Cardiac muscle cell (in vitro differentiated cells and primary cell): Measurements from ENCODE around the gene IL12RB1. TPM values are rescaled to one million over a fixed set of nuclear protein-coding genes. Genes with fewer than 3 reads are reported as not detected.
"Not testable (repeated sequence)": the region's sequence is repeated elsewhere in the genome, so short reads cannot be mapped to it uniquely, and the experiment has no call there.

Experiments
- DNase-seq, 2 donors: peaks; one replicate each; pipeline versions ENCODE4 v3.0.0 to v3.0.0-alpha.2; 2010 to 2017; ENCODE audit warnings: low read depth in 1 of 2, low spot score in 1 of 2
- H3K27ac ChIP-seq: fragments of 200-600 bp; sonication (generic); 2 replicates; pipeline ENCODE4 v1.5.1; 2016
- H3K27me3 ChIP-seq: fragments of 200-600 bp; sonication (generic); 2 replicates; pipeline ENCODE4 v1.6.0; 2016; ENCODE audit warnings: control low read depth
- H3K36me3 ChIP-seq: fragments of 200-600 bp; sonication (generic); 2 replicates; pipeline ENCODE4 v1.5.1; 2016; ENCODE audit warnings: control low read depth
- H3K4me1 ChIP-seq: fragments of 200-600 bp; sonication (generic); 2 replicates; pipeline ENCODE4 v1.8.1; 2017; ENCODE audit warnings: low read depth, mild to moderate bottlenecking, mixed run types
- H3K4me3 ChIP-seq: fragments of 200-600 bp; sonication (generic); 2 replicates; pipeline ENCODE4 v1.5.1; 2016; ENCODE audit warnings: mild to moderate bottlenecking
- H3K9me3 ChIP-seq: fragments of 200-600 bp; sonication (generic); 2 replicates; pipeline ENCODE4 v1.5.1; 2017; ENCODE audit warnings: low read depth, mild to moderate bottlenecking, control low read depth
- polyA plus RNA-seq: library from polyadenylated mRNA; unstranded; fragments of >200 nt; fragmentation: Nextera tagmentation; extraction: Ambion mirVana; gene quantifications from 2 replicates; pipeline ENCODE4 v1.2.1, GENCODE V29; 2016
- total RNA-seq: library from RNA; depleted of rRNA; stranded (reverse); fragments of >200 nt; gene quantifications from 2 replicates; pipeline ENCODE4 v1.2.3, GENCODE V29; 2016
- TF ChIP-seq, protein P1 (sequence below): IDR thresholded peaks from 2 replicates; pipeline ENCODE4 v1.5.1; 2012; ENCODE audit warnings: low read depth, mild to moderate bottlenecking, low read length

Gene IL12RB1
- total and polyA plus RNA-seq, 2 experiments from 2014 or later, result not detected

DNA sequence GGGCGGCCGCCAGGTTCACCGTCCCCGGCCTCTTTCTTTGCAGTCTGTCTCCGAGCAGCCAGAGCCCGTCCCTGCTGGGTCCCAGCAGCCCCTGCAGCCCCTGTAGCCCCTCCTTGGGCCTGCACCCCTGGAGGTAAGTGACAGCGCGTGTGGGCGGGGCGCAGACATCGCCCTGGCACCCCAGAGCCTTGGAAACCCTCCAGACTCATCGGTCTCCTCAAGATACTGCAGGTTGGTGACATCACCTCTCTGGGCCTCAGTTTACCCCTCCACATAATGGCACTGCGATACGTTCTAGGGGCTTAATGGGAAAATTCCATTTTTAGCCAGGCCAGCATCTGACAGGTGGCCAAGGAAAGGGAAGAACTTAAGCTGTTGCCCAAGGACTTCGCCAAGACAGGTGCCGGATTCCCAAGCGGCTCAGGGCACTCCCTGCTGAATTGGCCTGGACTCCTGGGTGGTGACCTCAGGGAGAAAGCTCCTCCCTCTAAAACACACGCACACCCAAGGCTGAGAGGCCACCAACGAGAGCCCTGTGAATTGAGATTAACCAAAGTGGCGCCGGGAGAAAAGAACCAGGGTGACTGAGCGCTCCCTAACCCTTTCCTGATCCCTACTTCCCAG, 24.0 kb upstream of the IL12RB1 start:
- H3K27ac ChIP-seq, result no peak overlapping the region

DNA sequence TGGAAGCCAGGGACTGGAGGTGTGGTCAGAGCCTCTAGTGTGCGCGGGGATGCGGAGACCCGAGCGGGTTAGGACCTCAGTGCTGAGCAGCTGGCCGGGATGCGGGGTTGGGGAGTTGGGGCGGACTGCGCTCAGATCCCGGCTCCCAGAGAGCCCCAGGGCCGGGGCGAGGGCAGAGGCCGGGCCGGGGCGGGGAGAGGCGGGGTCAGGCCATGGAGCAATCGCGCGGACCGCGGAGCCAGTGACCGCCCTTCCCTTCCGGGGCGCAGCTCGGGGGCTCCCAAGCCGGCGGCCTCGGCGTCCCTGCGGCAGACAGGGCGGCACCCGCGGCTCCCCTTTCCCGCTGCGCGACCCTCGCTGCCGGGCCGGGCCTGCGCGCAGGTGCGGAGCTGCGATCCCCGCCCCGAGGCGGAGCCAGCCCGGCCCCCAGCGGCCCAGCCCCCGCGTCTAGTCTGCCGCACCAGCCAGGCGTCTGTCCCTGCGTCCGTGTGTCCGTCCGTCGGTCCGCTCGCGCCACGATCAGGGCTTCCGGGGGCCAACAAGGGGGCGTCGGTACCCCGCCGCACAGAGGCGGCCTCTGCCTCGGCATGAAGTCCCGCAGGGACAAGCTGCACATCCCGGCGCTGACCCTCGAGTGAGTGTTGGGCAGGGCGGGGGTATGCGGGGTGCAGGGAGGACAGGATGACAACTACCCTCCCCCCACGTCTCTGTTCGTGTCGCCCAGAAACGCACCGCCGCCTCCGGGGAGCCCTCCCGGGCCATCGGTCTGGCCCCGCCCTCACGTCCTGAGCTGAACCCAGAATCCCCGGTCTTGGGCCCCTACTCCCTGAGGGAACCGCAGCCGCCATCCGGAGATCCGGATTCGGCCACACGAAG, 23.2 kb upstream of the IL12RB1 start:
- TF ChIP-seq, protein P1, sequence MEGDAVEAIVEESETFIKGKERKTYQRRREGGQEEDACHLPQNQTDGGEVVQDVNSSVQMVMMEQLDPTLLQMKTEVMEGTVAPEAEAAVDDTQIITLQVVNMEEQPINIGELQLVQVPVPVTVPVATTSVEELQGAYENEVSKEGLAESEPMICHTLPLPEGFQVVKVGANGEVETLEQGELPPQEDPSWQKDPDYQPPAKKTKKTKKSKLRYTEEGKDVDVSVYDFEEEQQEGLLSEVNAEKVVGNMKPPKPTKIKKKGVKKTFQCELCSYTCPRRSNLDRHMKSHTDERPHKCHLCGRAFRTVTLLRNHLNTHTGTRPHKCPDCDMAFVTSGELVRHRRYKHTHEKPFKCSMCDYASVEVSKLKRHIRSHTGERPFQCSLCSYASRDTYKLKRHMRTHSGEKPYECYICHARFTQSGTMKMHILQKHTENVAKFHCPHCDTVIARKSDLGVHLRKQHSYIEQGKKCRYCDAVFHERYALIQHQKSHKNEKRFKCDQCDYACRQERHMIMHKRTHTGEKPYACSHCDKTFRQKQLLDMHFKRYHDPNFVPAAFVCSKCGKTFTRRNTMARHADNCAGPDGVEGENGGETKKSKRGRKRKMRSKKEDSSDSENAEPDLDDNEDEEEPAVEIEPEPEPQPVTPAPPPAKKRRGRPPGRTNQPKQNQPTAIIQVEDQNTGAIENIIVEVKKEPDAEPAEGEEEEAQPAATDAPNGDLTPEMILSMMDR, result no peak
- Histone ChIP-seq H3K4me1 (no peaks in the 10 kb centered on the region), H3K4me3 (peak overlapping the region; percentile 75), H3K36me3 (no peaks in the 10 kb centered on the region), H3K9me3 (no peaks in the 10 kb centered on the region), H3K27me3 (no peaks in the 10 kb centered on the region), H3K27ac (no peak overlapping the region)
- peak in 1 of 2 donors; percentile 62 for DNase-seq

More for the DNA sequence above, 24.0 kb upstream of the IL12RB1 start:
- H3K4me3 ChIP-seq, result peak overlapping the region; percentile 75
- no peak for DNase-seq
- no peaks in the 10 kb centered on the region for H3K9me3 ChIP-seq
- no peaks in the 10 kb centered on the region for H3K36me3 ChIP-seq
- H3K4me1 ChIP-seq, result no peaks in the 10 kb centered on the region
- H3K27me3 ChIP-seq, result no peaks in the 10 kb centered on the region
- TF ChIP-seq, protein P1, result no peak

DNA sequence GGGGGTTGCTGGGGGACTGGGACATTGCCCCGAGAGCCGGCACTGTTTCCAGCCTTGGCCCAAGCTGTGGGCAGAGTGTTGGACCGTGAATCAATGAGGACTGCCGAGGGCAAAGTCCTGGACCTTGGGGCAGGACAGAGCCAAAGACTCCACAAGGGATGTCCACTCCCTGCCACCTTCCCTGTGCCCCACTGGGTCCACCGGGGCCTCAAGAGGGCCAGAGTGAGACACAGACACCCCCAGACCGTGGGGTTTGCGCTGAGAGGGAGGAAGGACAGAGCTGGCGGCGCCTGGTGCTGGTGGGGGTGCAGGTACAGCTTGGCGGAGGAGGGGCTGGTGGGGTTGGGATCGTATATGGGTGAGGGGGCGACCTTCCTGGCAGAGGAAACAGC, 22.6 kb upstream of the IL12RB1 start:
- TF ChIP-seq, protein P1, result no peak
- DNase-seq, result no peak
- no peaks in the 10 kb centered on the region for H3K36me3 ChIP-seq
- H3K9me3 ChIP-seq, result no peaks in the 10 kb centered on the region
- no peaks in the 10 kb centered on the region for H3K27me3 ChIP-seq
- no peak overlapping the region for H3K27ac ChIP-seq
- no peaks in the 10 kb centered on the region for H3K4me1 ChIP-seq
- H3K4me3 ChIP-seq, result peak overlapping the region; percentile 75

DNA sequence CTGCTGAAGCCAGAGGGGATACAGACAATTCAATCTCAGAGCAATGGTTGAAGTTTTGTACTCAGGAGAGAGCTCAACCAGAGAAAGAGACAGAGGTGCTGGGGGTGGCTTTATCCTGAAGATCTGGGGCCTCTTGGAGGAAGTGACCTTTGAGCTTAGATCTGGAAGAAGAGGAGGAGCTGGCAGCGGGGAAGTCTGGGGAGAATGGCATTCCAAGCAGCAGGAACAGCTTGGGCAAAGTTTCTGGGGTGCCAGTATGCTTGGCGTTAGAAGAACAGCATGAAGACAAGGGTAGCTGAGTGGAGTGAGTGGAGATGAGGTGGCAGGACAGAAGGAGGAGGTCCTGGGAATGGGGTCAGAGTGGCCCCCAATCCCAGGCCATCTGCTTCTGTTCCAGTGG, 22.2 kb upstream of the IL12RB1 start:
- H3K4me1 ChIP-seq, result no peaks in the 10 kb centered on the region
- H3K4me3 ChIP-seq, result no peak overlapping the region
- no peak overlapping the region for H3K27ac ChIP-seq
- H3K36me3 ChIP-seq, result no peaks in the 10 kb centered on the region
- TF ChIP-seq, protein P1, result no peak
- no peak for DNase-seq
- no peaks in the 10 kb centered on the region for H3K27me3 ChIP-seq
- no peaks in the 10 kb centered on the region for H3K9me3 ChIP-seq

DNA sequence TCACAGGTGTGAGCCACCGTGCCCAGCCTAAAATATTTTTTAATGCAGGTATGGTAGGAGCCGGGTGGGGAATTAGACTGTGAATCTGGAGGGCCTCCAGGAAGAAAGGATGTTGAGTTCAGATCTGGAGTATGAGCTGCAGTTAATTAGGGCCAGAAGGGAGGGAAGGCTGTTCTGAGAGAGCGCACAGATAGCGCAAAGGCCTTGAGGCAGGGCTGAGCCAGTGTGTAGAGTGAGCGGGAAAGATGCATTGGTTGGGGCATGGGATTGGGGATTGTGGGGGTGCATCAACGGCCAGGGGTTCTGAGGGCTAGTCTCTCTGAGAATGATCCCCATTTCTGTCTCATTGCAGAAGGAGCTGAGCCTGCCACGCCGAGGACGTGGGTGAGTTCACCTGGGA, 20.5 kb upstream of the IL12RB1 start:
- no peak for DNase-seq
- Histone ChIP-seq H3K9me3 (no peaks in the 10 kb centered on the region), H3K27ac (no peak overlapping the region), H3K4me1 (no peaks in the 10 kb centered on the region), H3K36me3 (no peaks in the 10 kb centered on the region), H3K27me3 (no peaks in the 10 kb centered on the region), H3K4me3 (no peak overlapping the region)
- TF ChIP-seq, protein P1, result no peak

DNA sequence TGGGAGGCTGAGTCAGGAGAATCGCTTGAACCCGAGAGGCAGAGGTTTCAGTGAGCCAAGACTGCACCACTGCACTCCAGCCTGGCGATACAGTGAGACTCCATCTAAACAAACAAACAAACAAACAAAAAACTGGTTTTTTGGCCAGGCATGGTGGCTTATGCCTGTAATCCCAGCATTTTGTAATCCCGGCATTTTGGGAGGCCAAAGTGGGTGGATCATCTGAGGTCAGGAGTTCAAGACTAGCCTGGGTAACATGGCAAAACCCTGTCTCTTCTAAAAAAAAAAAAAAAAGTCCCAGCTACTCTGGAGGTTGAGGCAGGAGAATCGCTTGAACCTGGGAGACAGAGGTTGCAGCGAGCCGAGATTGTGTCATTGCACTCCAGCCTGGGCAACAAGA, 18.5 kb upstream of the IL12RB1 start:
- not testable (repeated sequence) for H3K4me3 ChIP-seq, H3K9me3 ChIP-seq, H3K4me1 ChIP-seq, H3K36me3 ChIP-seq, H3K27me3 ChIP-seq, H3K27ac ChIP-seq, DNase-seq
